Naive thymus-derived CD4-positive, alpha-beta T cell (primary cell): ENCODE measurements around the gene MED13L. TPM values are rescaled to one million over a fixed set of nuclear protein-coding genes. Genes with fewer than 3 reads are reported as not detected.

Experiments
- ATAC-seq: fragments of 150-1000 bp; cut with Tn5 transposase; 2 replicates; pipeline ENCODE4 v1.10.0; 2021; ENCODE audit warnings: mild to moderate bottlenecking, moderate library complexity
- CTCF ChIA-PET: fragments of 350-600 bp; sonication (Branson Sonifier 250); formaldehyde crosslinking; loops from one replicate; lab custom pipeline; 2021; ENCODE audit warnings: antibody characterized with exemption; lab: Charles Lee
- POLR2A ChIA-PET: fragments of 350-600 bp; sonication (Branson Sonifier 250); formaldehyde crosslinking; loops from one replicate; lab custom pipeline; 2021; ENCODE audit warnings: antibody characterized with exemption, inconsistent platforms; lab: Charles Lee
- DNase-seq, 9 donors: peaks; one replicate each; pipeline versions ENCODE4 v3.0.0 to v3.0.0-alpha.2; 2020 to 2022; ENCODE audit warnings: mixed read lengths in 1 of 9
- H3K27ac ChIP-seq: one replicate; pipeline ENCODE4 v1.7.0; 2013; ENCODE audit warnings: mild to moderate bottlenecking, low read depth, low read length, moderate library complexity
- H3K27me3 ChIP-seq, 2 donors: one replicate each; pipeline ENCODE4 v1.7.0; 2013; ENCODE audit warnings: low read length in 2 of 2, mild to moderate bottlenecking in 2 of 2, moderate library complexity in 2 of 2; ENCODE audit not compliant: control insufficient read depth in 2 of 2, insufficient read depth in 2 of 2
- H3K36me3 ChIP-seq, 3 experiments: 1 replicate in 2 of 3; 2 replicates in 1 of 3; pipeline ENCODE4 v1.7.0; 2013; ENCODE audit warnings: low read length in 3 of 3, mild to moderate bottlenecking in 3 of 3, moderate library complexity in 1 of 3; ENCODE audit not compliant: insufficient read depth in 3 of 3, control insufficient read depth in 2 of 3
- H3K4me1 ChIP-seq, 2 donors: one replicate each; pipeline ENCODE4 v1.7.0; 2013; ENCODE audit warnings: low read length in 2 of 2, mild to moderate bottlenecking in 2 of 2, moderate library complexity in 1 of 2; ENCODE audit not compliant: control insufficient read depth in 2 of 2, insufficient read depth in 2 of 2
- H3K4me3 ChIP-seq: 2 replicates; pipeline ENCODE4 v1.7.0; 2013; ENCODE audit warnings: mild to moderate bottlenecking, low read length
- H3K9me3 ChIP-seq, 3 experiments: 1 replicate in 2 of 3; 2 replicates in 1 of 3; pipeline ENCODE4 v1.7.0; 2013; ENCODE audit warnings: low read length in 3 of 3; ENCODE audit not compliant: control insufficient read depth in 2 of 3
- H3K27ac Mint-ChIP-seq, 9 donors: one replicate each; pipeline ENCODE4 v1.8.0; 2020 to 2022; ENCODE audit warnings: mixed read lengths in 9 of 9, mild to moderate bottlenecking in 8 of 9, moderate library complexity in 5 of 9, inconsistent platforms in 2 of 9
- H3K27me3 Mint-ChIP-seq, 5 donors: one replicate each; pipeline ENCODE4 v1.8.0; 2021 to 2022; ENCODE audit warnings: mixed read lengths in 5 of 5, mild to moderate bottlenecking in 1 of 5
- H3K36me3 Mint-ChIP-seq, 5 donors: one replicate each; pipeline ENCODE4 v1.8.0; 2020 to 2022; ENCODE audit warnings: mixed read lengths in 5 of 5, mild to moderate bottlenecking in 3 of 5, inconsistent platforms in 1 of 5
- H3K4me1 Mint-ChIP-seq, 7 donors: one replicate each; pipeline ENCODE4 v1.8.0; 2020 to 2022; ENCODE audit warnings: mixed read lengths in 7 of 7, mild to moderate bottlenecking in 3 of 7, inconsistent platforms in 1 of 7
- H3K4me3 Mint-ChIP-seq, 10 donors: one replicate each; pipeline ENCODE4 v1.8.0; 2020 to 2022; ENCODE audit warnings: mild to moderate bottlenecking in 10 of 10, mixed read lengths in 10 of 10, moderate library complexity in 6 of 10, inconsistent platforms in 2 of 10
- H3K9me3 Mint-ChIP-seq, 11 donors: one replicate each; pipeline ENCODE4 v1.8.0; 2020 to 2022; ENCODE audit warnings: mixed read lengths in 11 of 11, mild to moderate bottlenecking in 4 of 11, inconsistent platforms in 1 of 11, moderate library complexity in 1 of 11
- intact Hi-C, 2 donors: fragments of 100-400 bp; cut with micrococcal nuclease; formaldehyde crosslinking; loops; one replicate each; pipeline ENCODE4 v1.15.1; 2023
- polyA plus RNA-seq, 2 donors: library from polyadenylated mRNA; unstranded; fragments of 300-500 nt; fragmentation: Illumina TruSeq; gene quantifications; one replicate each; pipeline ENCODE4 v1.2.3, GENCODE V29; 2021
- total RNA-seq, 6 experiments: library from RNA in 5 of 6; stranded (reverse) in 5 of 6; gene quantifications; 1 replicate in 5 of 6; 2 replicates in 1 of 6; pipeline ENCODE4 v1.2.3 and lab custom pipeline; 2021 to 2026

Gene MED13L
- total and polyA plus RNA-seq, 7 experiments from 2014 or later = 8.3 to 283 (median 155) TPM

GRCh38 chr12:116067892-116068291 is 209.6 kb downstream of the MED13L start:
- peak overlapping the region in 4 of 9 donors; percentile 2 to 61 (median 10) for H3K27ac Mint-ChIP-seq
- Histone ChIP-seq H3K27me3 (no peaks in the 10 kb centered on the region), H3K4me1 (no peaks in the 10 kb centered on the region), H3K4me3 (no peak overlapping the region), H3K36me3 (no peaks in the 10 kb centered on the region), H3K27ac (no peak overlapping the region), H3K9me3 (no peaks in the 10 kb centered on the region)
- no peaks in the 10 kb centered on the region for H3K36me3 Mint-ChIP-seq
- no peak overlapping the region for H3K4me3 Mint-ChIP-seq
- ATAC-seq (peak; percentile 46), DNase-seq (no peak)
- ChIA-PET CTCF (interaction anchor here (0.7 to 1.2 kb wide), 3 partner anchors 26 to 531 kb away, joined by 3 to 5 read pairs (median 3); no protein-coding TSS in a partner anchor), POLR2A (interaction anchor here (0.6 kb wide), 3 partner anchors 62 to 538 kb away, joined by 3 to 4 read pairs (median 3); no protein-coding TSS in a partner anchor)
- intact Hi-C loops = loop anchor here in 1 of 2 donors (2.0 to 5.0 kb wide), 5 partner anchors 74 to 533 kb away; partner anchors contain the start of gene MED13L
- H3K27me3 Mint-ChIP-seq = no peaks in the 10 kb centered on the region
- no peaks in the 10 kb centered on the region for H3K9me3 Mint-ChIP-seq
- H3K4me1 Mint-ChIP-seq = peaks cover 18 to 67% (median 47%) of the 10 kb centered on the region in 7 donors

DNA sequence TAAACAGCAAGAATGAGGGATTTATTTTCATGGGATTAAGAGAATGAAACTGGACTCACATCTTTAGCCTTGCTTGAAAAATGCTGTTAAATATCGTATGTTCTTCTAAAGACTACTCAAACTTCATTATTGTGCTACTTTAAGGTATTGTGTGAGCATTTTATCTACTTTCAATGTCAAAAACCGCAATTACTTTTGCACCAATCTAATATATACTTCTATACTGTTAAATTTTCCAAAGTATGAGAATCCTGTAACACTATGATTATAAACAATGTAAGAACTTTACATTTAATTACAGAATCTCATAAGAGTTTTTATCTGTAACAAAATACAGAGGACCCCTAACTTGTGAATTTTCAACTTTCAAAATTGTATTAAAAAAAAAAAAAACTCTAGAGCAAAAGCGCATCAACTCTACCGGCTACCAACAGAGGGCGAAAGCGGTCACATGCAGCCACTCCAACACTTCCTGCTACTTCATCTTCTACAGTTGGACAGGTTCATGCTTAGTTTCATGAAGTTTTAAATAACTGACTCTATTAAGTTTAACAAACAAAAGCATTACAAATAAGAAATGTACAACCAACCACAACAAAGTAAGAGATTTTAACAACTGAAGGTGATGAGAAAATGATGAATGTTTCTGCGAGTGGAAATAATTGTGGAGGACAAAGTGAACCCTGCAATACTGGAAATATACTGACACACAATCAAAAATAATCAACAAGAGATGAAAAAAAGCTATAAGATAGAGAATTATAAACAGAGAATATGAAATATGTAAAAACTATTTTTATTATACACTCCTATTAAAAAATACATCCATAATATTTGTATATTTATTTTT is 210.9 kb downstream of the MED13L start:
- Mint-ChIP-seq H3K9me3 (no peaks in the 10 kb centered on the region), H3K4me1 (peaks cover 22 to 72% (median 55%) of the 10 kb centered on the region in 7 donors), H3K4me3 (peak overlapping the region in 1 of 10 donors; percentile 14), H3K27me3 (no peaks in the 10 kb centered on the region), H3K36me3 (no peaks in the 10 kb centered on the region), H3K27ac (peak overlapping the region in 4 of 9 donors; percentile 3 to 80 (median 10))
- Histone ChIP-seq H3K36me3 (no peaks in the 10 kb centered on the region), H3K27ac (no peak overlapping the region), H3K27me3 (no peaks in the 10 kb centered on the region), H3K4me3 (no peak overlapping the region), H3K9me3 (no peaks in the 10 kb centered on the region), H3K4me1 (no peaks in the 10 kb centered on the region)
- ChIA-PET POLR2A (interaction anchor here (0.6 kb wide), 1 partner anchor 220 kb away, joined by 3 read pairs; no protein-coding TSS in a partner anchor), CTCF (no interaction called here)
- ATAC-seq (peak; percentile 87), DNase-seq (peak; percentile 18 to 58 (median 49))
- intact Hi-C loops = loop anchor here (1.0 to 5.0 kb wide), 9 partner anchors 76 to 643 kb away; partner anchors contain the start of gene MED13L (in 2 of the 2)

DNA sequence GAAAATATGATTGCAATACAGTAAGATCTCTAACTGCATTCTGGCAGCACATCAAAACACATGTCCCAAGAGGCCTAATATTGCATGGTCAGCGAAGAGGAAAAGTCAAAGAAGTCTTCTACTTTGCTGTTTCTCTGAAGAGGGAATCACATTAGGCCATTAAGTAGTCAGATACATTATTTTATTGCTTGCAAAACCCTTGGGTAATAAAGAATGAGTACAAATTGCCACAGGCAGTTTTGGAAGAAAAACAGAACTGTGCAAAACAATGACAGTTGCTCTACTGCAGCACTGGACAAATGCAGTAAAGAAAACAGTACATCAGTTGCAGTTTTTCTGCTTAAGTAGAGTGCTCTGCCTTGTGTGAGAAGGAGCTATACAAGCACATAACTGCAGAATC is 211.9 kb downstream of the MED13L start:
- no peaks in the 10 kb centered on the region for H3K36me3 ChIP-seq
- POLR2A ChIA-PET = interaction anchor here (0.6 kb wide), 1 partner anchor 221 kb away, joined by 3 read pairs; no protein-coding TSS in a partner anchor
- ATAC-seq (no peak), DNase-seq (no peak)
- no peaks in the 10 kb centered on the region for H3K4me1 ChIP-seq
- H3K4me3 Mint-ChIP-seq = no peak overlapping the region
- no peaks in the 10 kb centered on the region for H3K36me3 Mint-ChIP-seq
- peak overlapping the region in 1 of 9 donors; percentile 9 for H3K27ac Mint-ChIP-seq
- CTCF ChIA-PET = interaction anchor here (0.6 to 1.1 kb wide), 4 partner anchors 170 to 267 kb away, joined by 3 read pairs; no protein-coding TSS in a partner anchor
- no peaks in the 10 kb centered on the region for H3K9me3 Mint-ChIP-seq
- intact Hi-C loops = loop anchor here (1.0 to 5.0 kb wide), 9 partner anchors 77 to 644 kb away; partner anchors contain the start of gene MED13L (in 2 of the 2)
- H3K4me1 Mint-ChIP-seq = peaks cover 25 to 78% (median 63%) of the 10 kb centered on the region in 7 donors
- no peaks in the 10 kb centered on the region for H3K27me3 ChIP-seq
- H3K27ac ChIP-seq = no peak overlapping the region
- no peaks in the 10 kb centered on the region for H3K27me3 Mint-ChIP-seq
- H3K9me3 ChIP-seq = no peaks in the 10 kb centered on the region
- H3K4me3 ChIP-seq = no peak overlapping the region

GRCh38 chr12:116064493-116064892 is 213.0 kb downstream of the MED13L start:
- POLR2A ChIA-PET = no interaction called here
- Mint-ChIP-seq H3K27ac (no peak overlapping the region), H3K9me3 (no peaks in the 10 kb centered on the region), H3K27me3 (no peaks in the 10 kb centered on the region), H3K4me1 (peaks cover 25 to 78% (median 59%) of the 10 kb centered on the region in 7 donors), H3K36me3 (no peaks in the 10 kb centered on the region), H3K4me3 (no peak overlapping the region)
- Histone ChIP-seq H3K4me3 (no peak overlapping the region), H3K4me1 (peaks cover 0 to 4% of the 10 kb centered on the region in 2 donors), H3K9me3 (no peaks in the 10 kb centered on the region), H3K27me3 (no peaks in the 10 kb centered on the region), H3K27ac (no peak overlapping the region), H3K36me3 (no peaks in the 10 kb centered on the region)
- intact Hi-C loops = no loop called here
- no peak for DNase-seq
- no peak for ATAC-seq
- CTCF ChIA-PET = interaction anchor here (1.1 kb wide), 1 partner anchor 9 kb away, joined by 4 read pairs; no protein-coding TSS in a partner anchor

- intact Hi-C loops = no loop called here
- ChIA-PET CTCF (interaction anchor here (1.1 kb wide), 1 partner anchor 18 kb away, joined by 3 read pairs; no protein-coding TSS in a partner anchor), POLR2A (no interaction called here)
- no peak overlapping the region for H3K27ac ChIP-seq
- DNase-seq = no peak
- Mint-ChIP-seq H3K36me3 (peaks cover 0 to 2% (median 0%) of the 10 kb centered on the region in 5 donors), H3K27ac (peak overlapping the region in 1 of 9 donors; percentile 41), H3K4me1 (peaks cover 23 to 74% (median 55%) of the 10 kb centered on the region in 7 donors), H3K27me3 (no peaks in the 10 kb centered on the region), H3K9me3 (no peaks in the 10 kb centered on the region), H3K4me3 (peak overlapping the region in 1 of 10 donors; percentile 23)
- H3K4me1 ChIP-seq = peaks cover 0 to 4% of the 10 kb centered on the region in 2 donors
- H3K4me3 ChIP-seq = no peak overlapping the region
- H3K9me3 ChIP-seq = no peaks in the 10 kb centered on the region
- ATAC-seq = no peak
- no peaks in the 10 kb centered on the region for H3K36me3 ChIP-seq
- no peaks in the 10 kb centered on the region for H3K27me3 ChIP-seq
Measured at GRCh38 chr12:116062698-116063097, 214.8 kb downstream of the MED13L start.

DNA sequence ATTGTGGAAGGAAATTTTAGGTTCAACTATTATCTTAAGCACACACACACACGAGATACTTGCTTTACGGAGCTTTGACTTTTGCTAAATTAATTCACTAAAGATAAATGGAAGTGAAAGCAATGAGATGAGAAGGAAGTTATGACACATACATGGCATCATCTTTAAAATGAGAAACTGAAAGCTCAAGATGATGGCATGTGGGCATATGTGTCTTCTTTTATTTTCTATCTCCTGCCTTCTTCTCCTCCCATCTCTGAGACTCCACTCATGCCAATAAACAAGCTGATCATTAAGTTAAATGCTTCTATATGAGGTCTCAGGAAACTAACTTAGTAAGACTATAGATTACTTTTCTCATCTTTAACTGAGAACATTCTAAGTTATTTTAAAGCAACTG is 216.7 kb downstream of the MED13L start:
- no peak overlapping the region for H3K27ac ChIP-seq
- no peaks in the 10 kb centered on the region for H3K36me3 ChIP-seq
- Mint-ChIP-seq H3K9me3 (no peaks in the 10 kb centered on the region), H3K36me3 (peaks cover 0 to 2% (median 0%) of the 10 kb centered on the region in 5 donors), H3K4me1 (peaks cover 14 to 72% (median 59%) of the 10 kb centered on the region in 7 donors), H3K27me3 (no peaks in the 10 kb centered on the region), H3K4me3 (peak overlapping the region; percentile 16 to 81 (median 56)), H3K27ac (peak overlapping the region in 7 of 9 donors; percentile 27 to 92 (median 48))
- intact Hi-C loops = loop anchor here in 1 of 2 donors (2.0 kb wide), 2 partner anchors 498 to 538 kb away; partner anchors contain the start of gene MAP1LC3B2
- H3K9me3 ChIP-seq = no peaks in the 10 kb centered on the region
- DNase-seq = peak in 6 of 9 donors; percentile 1 to 38 (median 26)
- H3K4me3 ChIP-seq = no peak overlapping the region
- ATAC-seq = peak; percentile 86
- ChIA-PET POLR2A (no interaction called here), CTCF (interaction anchor here (0.6 kb wide), 1 partner anchor 61 kb away, joined by 5 read pairs; no protein-coding TSS in a partner anchor)
- H3K4me1 ChIP-seq = peaks cover 4 to 7% of the 10 kb centered on the region in 2 donors
- H3K27me3 ChIP-seq = no peaks in the 10 kb centered on the region
